ENCODE data around the gene UVRAG.
"Not testable (repeated sequence)": the region's sequence is repeated elsewhere in the genome, so short reads cannot be mapped to it uniquely, and the experiment has no call there.

UVRAG gene

DNA sequence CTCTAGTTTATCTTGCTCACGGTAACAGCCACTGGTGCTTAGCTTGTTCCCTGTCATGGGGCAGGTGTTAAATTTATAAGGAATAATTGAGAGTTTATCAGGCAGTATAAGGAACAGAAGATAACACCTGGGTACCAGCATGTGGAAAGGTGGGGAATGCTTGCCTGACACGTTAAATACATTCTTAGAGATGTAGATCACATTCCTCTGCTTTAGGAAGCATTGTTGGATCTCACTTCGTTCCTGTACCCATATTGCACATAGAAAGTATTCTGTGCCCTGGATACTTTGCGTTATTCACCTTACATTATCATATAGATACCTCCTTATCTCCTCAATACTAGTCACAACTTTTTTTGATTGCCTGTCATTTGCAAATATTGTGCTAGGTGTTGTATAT is 114.7 kb downstream of the UVRAG start:
- no peak for DNase-seq

DNA sequence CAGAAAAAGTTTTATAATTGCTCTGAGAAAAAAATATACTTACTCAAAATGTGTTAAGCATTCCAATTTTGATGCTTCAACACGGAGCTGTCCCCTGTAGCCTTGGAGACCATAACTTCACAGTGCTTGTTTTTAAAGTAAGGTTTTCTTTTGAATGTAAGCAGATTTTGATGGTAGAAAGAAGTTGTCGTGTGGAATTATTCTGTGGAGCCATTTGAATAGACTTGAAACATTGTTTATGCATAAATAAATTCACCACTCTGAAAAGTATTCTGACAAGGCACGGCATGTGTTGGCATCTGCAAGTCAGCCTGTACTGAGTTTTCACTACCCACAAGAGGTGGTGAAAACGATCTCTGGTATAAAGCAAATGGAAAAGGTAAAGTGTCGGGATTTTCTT is 115.5 kb downstream of the UVRAG start:
- DNase-seq: no peak

DNA sequence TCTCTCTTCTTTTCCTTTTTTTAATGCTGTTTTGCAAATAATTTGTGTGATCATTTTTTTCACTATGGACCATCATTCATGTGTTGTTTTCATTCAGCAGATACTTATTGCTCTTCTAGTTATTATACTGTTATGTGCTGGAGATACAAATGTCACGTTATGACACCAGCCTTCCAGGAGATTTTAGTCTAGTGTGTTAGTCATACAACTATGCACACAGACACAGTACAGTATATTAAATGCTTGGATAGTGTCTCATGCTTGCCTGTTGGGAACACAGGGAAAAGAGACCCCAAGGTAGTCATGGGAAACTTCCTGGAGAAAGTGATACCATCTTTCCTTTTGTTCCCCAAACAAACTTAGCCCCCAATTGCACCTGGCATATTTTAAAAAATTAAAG is 116.1 kb downstream of the UVRAG start:
- DNase-seq: no peak

DNA sequence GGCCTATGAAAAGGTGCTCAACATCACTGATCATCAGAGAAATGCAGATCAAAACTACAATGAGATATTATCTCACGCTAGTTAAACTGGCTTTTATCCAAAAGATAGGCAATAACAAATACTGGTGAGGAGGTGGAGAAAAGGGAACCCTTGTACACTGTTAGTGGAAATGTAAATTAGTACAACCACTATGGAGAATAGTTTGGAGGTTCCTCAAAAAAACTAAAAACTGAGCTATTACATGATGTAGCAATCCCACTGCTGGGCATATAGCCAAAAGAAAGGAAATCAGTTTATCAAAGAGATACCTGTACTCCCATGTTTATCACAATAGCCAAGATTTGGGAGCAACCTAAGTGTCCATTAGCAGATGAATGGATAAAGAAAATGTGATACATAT is 118.7 kb downstream of the UVRAG start:
- not testable (repeated sequence) for DNase-seq

DNA sequence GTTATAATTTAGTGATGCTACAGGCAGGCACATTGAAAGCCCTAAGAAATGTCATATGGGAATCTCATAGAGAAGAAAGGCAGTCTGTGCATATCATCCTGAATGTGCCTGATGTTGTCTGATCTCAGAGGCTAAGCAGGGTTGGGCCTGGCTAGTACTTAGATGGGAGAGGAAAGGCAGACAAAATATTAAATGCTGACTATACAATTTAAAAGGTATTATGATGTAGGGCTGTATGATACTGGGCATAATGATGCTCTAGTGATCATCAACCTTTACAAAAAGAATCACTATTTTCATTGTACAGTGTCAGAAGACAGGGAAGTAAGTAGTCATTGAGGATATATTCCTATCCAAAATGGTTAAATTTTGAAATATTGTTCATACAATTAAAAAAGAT is 119.8 kb downstream of the UVRAG start:
- no peak for DNase-seq

DNA sequence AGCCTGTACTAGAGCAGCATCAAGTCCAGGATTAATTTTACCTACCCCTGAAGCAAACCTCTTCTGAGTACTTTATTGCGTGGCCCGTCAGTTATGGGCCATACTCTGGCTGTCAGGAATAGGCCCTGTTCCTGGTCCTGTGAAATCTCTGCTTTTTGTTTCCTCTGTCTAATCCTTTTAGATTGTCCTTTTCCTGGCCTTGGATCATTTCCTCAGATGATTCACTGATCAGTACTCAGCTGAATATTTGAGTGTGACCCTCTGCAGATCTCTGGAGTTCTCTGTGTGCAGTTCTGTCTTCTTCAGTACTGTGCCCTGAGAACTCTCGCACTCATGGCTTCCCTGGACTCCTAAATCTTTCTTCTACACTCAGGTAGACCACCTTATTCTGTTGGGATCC is 123.5 kb downstream of the UVRAG start:
- no peak for DNase-seq

DNA sequence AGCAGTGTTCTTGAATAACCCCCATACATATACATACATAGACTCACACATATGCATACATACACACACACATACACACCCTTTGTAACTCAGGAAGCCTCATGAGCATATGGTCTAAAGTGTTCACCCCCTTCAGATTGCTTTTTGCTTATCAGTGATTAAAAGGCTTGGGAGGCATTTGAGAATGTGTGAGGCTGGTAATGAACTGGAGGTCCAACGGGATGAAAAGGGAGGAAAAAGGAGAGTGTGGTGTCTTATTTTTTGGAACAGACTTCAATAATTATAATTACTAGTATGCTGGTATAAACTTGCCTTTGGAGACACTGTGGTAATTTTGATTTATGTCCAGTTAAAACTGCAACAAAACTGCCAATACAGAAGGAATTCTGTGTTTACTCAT is 124.5 kb downstream of the UVRAG start:
- no peak for DNase-seq

DNA sequence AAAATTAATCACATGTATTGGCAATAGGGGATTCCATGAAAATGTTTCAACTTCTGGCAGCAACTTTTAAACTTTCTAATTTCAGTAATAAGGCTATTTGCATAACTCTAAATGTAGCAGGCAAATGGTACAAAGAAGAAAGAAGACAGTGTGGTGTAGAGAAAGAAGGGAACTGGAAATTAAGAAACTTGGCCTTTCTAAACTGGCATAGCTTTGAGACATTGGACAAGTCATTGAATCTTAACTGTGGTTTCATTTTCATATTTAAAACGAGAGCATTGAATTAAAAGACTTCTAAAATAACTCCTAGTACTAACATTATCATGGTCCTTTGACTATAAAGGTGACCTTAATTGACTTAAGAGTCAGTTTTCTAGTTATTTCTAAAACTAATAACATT is 125.0 kb downstream of the UVRAG start:
- no peak for DNase-seq

DNA sequence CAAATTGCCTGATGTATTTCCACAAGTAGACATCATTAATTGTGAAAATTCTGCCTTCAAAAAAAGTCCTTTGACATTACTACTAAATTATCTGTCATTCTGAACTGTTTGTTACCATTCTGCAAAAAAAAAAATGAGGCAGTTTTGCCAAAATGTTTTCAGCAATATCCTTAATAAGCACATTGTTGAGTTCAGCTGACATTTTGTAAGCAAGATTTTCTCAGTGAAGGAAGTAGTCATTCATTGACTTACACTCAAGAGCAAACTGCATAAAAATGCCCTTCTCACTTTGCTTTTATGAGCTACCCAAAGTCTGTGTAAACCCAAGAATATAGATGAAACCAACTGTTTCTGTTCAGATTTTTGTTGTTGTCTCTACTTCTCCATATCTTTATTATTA is 125.9 kb downstream of the UVRAG start:
- DNase-seq: no peak

DNA sequence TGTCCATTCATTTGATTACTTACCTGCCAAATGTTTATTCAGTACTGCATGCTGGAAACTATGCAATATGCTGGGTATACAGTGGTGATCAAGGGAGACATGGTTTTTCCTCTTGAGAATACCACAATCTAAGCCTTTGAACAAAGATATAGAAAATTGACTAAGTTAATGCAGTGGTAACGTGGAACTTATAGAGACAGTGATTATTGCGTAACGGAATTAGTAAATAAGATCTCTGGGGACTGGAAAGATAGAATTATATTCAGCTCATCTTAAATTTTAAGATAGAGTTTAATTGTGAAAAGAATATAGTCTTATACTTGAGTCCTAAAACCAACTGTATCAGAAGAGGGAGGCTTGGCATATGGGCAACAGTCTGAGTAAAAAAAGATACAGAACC is 129.5 kb downstream of the UVRAG start:
- DNase-seq: no peak

DNA sequence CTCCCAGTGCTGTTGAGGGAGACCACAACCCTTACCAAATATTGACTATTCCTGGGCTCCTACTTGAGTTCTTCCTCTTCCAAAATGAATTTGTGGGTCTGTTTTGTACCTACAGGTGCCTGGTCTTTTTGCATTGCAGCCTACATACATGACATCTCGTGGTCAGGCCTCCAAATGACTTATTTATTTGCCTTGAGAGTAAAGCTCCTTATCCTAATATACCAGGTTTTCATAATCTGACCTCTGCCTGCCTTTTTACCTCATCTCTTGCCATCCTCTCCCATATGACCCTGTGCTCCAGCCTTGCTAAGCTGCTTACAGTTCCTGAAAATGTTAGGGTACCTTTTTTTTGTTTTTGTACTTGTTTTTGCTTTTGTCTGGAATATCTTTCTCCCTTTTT is 130.4 kb downstream of the UVRAG start:
- no peak for DNase-seq

DNA sequence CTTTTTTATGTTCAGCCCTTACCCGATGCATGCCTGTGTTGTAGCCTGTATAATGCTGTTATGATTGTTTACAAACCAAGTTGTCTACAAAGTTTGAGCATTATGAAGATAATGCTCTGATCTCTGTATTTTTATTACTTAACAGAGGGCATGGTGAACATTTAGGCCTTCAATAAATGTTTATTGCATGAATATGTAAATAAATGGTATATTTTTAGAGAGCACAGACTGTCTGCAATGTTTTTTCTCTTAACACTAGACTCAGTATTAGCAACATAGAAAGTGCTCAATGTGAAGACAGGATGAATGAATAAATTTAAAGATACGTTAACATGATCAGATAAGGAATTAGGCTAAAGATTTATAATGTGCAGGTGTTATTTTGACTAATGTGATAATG is 130.9 kb downstream of the UVRAG start:
- DNase-seq: no peak

DNA sequence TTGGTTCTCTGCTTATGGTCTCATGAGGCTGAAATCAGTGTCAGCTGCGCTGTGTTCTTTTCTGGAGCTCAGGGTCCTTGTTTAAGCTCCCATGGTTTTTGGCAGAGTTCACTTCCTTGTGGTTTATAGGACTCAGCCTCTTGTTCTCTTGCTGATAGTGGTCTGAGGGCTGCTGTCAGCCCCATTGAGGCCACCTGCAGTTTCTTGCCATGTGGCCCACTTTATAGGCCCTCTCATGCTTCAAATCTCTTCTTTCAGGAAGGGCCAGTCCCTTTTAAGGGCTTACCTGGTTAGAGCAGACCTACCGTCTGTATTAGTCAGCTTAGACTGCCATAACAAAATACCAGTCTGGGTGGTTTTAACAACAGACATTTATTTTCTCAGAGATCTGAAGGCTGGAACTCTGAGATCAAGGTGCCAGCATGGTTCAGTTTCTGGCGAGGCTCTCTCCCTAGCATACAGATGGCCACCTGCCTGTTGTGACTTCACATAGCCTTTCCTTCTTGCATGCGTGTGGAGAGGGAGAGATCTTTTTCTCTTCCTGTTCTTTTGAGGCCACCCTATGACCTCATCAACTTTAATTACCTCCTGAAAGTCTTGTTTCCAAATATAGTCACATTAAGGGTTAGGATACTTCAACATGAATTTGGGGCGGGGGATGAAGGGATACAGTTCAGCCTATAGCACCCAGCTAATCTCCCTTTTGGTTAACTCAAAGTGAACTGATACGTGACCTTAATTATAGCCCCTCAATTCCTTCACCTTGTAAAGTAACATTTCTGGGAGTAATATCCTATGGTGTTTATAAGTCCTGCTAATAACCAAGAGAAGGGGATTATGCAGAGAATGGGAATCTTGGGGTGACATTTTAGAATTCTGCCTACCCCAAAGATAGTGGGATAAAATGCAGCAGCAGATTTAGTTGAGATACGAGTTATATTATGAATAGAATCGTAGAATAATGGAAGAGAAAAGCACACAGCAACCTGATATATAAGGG is 131.8 kb downstream of the UVRAG start:
- no peak for DNase-seq

DNA sequence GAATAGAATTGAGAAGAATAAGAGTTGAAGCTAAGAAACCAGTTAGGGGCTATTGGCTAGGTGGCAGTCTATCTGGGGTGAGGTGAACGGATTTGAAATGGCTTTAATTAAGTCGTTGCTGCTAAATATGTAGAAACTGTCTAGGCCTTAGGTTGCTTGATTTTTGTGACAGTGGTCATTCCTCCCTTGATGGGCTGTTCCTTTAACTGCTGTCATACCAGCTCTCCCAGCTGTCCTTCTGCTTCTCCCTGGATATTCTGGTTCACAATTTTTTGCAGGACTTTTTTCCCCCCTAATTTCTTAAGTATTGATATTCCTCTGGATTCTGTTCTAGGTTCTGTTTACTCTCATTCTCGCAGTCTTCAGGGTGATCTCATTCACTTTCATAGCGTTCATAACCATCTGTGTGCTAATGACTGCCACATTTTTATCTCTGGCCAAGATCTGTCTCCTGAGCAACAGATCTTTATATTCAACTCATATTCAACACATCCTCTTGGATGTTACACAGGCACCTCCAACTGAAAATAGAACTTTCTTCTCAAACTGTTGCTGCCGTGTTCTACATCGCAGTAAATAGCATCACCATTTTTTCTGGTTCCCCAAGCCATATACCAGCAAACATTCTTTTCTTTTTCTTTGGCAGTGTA is 134.1 kb downstream of the UVRAG start:
- DNase-seq: no peak

DNA sequence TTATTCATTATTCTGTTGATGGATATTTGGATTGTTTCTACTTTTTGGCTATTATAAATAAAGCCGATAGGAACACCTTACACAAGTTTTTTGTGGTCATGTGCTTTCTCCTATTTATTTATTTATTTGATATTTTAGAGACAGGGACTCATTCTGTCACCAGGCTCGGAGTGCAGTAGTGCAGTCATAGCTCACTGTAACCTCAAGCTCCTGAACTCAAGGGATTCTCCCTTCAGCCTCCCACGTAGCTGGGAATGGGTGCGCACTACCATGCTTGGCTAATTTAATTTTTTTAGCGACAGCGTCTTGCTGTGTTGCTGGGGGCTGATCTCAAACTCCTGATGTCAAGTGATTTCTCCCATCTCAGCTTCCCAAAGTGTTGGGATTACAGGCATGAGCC is 135.1 kb downstream of the UVRAG start:
- no peak for DNase-seq

DNA sequence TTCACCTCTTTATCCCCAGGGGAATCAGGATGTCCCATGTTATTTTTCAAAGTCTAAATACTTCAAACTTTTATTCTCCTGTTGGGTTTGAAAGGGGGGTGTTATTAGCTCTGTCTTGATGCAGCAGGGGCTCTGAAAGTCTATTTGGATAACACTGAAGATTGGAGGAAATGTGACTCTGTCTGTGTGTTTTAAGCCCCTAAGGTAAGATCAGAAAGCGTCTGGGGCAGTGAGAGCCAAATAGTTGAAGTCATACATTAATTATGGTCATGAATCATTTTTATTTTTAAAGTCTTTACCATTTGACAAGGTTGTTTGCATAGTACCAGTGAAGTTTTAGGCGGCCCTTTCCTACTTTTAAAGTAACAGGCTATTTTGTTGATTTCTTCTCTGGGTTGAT is 139.0 kb downstream of the UVRAG start:
- DNase-seq: no peak

DNA sequence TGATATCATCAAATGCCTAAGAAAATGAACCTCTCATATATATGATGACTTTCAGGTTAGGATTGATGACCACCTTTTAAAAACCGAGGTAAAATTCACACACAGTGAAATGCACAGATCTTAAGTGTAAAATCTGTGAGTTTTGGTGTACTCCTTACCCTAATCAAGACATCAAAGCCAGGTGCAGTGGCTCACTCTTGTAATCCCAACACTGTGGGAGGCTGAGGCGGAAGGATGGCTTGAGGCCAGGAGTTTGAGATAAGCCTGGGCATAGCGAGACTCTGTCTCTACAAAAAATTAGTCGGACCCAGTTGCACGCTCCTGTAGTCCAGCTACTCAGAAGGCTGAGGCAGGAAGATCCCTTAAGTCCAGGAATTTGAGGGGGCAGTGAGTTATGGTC is 140.4 kb downstream of the UVRAG start:
- no peak for DNase-seq

DNA sequence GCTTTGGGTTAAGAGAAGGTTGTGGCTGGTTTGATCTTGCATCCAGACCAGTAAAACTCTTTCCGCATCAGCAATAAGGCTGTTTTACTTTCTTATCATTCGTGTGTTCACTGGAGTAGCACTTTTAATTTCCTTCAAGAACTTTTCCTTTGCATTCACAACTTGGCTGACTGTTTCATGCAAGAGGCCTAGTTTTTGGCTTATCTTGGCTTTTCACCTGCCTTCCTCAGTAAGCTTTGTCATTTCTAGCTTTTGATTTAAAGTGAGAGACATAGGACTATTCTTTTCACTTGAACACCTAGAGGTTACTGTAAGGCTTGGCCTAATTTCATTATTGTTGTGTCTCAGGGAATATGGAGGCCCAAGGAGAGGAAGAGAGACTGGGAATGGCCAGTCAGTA is 144.5 kb downstream of the UVRAG start:
- no peak for DNase-seq

DNA sequence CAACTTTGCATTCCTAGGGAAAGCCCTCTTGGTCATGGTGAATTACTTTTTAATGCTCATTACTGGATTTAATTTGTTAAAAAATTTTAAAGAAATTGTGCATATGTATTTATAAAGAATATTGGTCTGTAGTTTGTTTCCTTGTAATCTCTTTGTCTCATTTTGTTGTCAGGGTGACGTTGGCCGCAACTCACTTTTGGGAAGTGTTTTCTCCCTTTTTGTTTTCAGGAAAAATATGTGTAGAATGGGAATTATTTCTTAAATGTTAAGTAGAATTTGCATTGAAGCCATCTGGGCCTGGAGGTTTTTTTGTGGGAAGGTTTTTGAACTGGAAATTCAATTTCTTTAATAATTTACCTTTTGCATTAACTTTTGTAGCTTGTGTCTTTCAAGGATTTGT is 149.1 kb downstream of the UVRAG start:
- no peak for DNase-seq

DNA sequence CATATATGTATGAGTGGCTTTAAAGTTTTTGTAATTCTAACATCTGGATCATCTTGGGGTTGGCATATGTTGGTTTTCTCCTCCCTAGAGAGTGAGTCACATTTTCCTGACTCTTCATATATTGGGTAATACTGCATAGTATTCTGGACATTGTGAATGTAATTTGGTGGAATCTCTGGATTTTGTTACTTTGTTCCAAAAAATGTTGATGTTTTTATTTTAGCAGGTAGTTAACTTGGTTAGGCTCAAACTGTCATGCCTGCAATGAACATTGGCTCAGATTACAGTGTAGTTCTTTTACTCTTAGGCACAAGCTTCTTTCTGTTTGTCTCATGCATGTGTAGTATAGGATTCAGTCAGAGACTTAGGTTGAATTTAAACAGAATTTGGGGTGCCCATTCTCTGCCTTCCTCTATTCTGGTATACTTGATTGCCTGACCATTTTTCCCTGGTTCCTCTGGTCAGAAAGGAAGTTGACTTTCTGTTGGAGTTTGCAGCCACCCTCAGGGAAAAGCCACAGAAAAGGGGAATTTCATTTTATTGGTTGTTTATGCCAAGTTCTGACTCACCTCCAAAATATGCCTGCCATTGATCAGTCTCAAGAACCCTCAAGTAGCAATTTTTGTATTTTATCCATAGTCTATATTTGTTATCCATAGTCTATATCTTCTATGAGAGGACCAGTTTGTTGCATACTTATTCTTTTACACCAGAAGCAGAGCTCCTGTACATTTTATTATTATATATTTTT is 151.7 kb downstream of the UVRAG start:
- no peak for DNase-seq

DNA sequence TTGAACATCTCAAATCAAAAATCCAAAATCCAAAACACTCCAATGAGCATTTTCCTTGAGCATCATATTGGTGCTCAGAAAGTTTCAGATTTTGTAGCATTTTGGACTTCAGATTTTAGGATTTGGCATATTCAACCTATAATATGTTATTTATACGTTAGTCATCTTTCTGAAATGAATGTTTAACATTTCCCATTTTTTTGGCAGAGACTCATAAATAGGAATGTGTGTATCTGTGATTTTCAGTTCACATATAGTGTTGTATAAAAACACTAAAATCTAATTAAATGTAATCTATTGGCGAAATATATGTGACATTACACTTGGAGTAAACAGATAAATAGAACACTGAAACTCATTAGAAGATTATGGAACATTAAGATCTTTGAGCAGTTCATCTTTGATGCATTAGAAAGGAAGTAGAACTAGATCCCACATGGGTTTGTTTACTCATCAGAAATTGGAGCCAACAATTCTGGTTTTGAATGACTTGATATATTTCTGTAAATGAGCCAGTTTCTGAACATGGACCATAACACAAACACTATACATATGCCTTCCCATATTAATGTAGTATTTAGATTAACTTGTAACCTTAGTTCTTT is 153.1 kb downstream of the UVRAG start:
- no peak for DNase-seq

DNA sequence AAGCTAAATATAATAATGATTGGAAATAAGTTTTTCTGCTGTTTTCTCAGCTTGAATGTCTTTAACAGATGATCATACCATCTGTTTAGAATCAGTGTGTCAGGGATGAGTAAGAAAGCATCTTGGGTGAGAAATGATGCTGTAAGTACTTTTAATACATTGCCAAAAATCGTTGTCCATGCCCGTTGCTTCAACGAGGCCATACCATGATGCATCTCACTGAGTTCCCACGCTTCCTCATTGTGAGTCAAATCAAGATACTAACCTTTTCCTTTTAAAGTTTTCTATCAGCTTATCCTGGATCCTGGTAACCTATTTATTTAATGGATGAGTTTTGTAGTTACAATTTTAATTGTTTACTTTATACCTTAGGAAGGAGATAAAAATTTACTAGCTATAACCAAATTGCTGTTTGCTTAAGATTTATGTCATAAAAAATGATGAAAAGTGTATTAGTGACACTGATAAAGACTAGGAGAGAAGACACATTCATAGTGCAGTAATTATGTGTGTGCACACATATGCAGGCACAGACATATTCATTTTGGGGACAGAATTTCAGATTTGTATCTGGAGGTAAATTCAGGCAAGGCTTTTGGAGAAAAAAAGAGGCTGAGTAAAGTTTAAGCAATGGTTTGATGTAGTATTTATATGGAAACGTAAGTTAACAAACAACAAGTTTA is 154.8 kb downstream of the UVRAG start:
- no peak for DNase-seq

DNA sequence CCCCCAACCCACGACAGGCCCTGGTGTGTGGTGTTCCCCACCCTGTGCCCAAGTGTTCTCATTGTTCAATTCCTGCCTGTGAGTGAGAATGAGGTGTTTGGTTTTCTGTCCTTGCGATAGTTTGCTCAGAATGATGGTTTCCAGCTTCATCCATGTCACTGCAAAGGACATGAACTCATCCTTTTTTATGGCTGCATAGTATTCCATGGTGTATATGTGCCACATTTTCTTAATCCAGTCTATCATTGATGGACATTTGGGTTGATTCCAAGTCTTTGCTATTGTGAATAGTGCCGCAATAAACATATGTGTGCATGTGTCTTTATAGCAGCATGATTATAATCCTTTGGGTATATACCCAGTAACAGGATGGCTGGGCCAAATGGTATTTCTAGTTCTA is 158.7 kb downstream of the UVRAG start:
- DNase-seq: not testable (repeated sequence)
